Mesenchymal stem cell (in vitro differentiated cells and primary cell): Measurements from ENCODE around the gene NCOA7.
A peak's percentile ranks its signal among the peaks of the same experiment; 100 is the strongest.
"Not testable (repeated sequence)": the region's sequence is repeated elsewhere in the genome, so short reads cannot be mapped to it uniquely, and the experiment has no call there.

Experiments
- DNase-seq: peaks from one replicate; pipeline ENCODE4 v3.0.0-alpha.2; 2013
- H2AFZ ChIP-seq: one replicate; pipeline ENCODE4 v1.6.1; 2013; ENCODE audit warnings: low read depth, mild to moderate bottlenecking, control low read depth, inconsistent platforms, low read length, moderate library complexity
- H2AK5ac ChIP-seq: 2 replicates; pipeline ENCODE4 v1.6.1; 2013; ENCODE audit warnings: low read length, moderate library complexity, mild to moderate bottlenecking, inconsistent platforms; ENCODE audit not compliant: severe bottlenecking
- H2BK120ac ChIP-seq: one replicate; pipeline ENCODE4 v1.6.1; 2013; ENCODE audit warnings: low read depth, mild to moderate bottlenecking, inconsistent platforms, low read length, moderate library complexity
- H2BK12ac ChIP-seq, 2 experiments: one replicate each; pipeline ENCODE4 v1.6.1; 2013; ENCODE audit warnings: inconsistent platforms in 2 of 2, low read length in 2 of 2, mild to moderate bottlenecking in 2 of 2, moderate library complexity in 2 of 2, control low read depth in 1 of 2
- H2BK15ac ChIP-seq: one replicate; pipeline ENCODE4 v1.6.1; 2013; ENCODE audit warnings: mild to moderate bottlenecking, low read depth, inconsistent platforms; ENCODE audit not compliant: poor library complexity, severe bottlenecking
- H2BK5ac ChIP-seq: 2 replicates; pipeline ENCODE4 v1.6.1; 2013; ENCODE audit warnings: low read depth, mild to moderate bottlenecking, low read length, control low read depth, inconsistent platforms; ENCODE audit not compliant: poor library complexity, severe bottlenecking
- H3K14ac ChIP-seq, 2 experiments: one replicate each; pipeline ENCODE4 v1.6.1; 2013; ENCODE audit warnings: inconsistent platforms in 2 of 2, low read length in 2 of 2, control low read depth in 1 of 2, mild to moderate bottlenecking in 1 of 2, moderate library complexity in 1 of 2
- H3K18ac ChIP-seq, 2 experiments: one replicate each; pipeline ENCODE4 v1.6.1; 2013; ENCODE audit warnings: inconsistent platforms in 2 of 2, low read length in 2 of 2, control low read depth in 1 of 2, low read depth in 1 of 2, mild to moderate bottlenecking in 1 of 2
- H3K23ac ChIP-seq, 2 experiments: one replicate each; pipeline ENCODE4 v1.6.1; 2013; ENCODE audit warnings: inconsistent platforms in 2 of 2, low read length in 2 of 2, mild to moderate bottlenecking in 2 of 2, moderate library complexity in 2 of 2, control low read depth in 1 of 2
- H3K27ac ChIP-seq: 2 replicates; pipeline ENCODE4 v1.5.1; 2013; ENCODE audit warnings: mild to moderate bottlenecking, moderate library complexity, low read length, control low read depth, inconsistent platforms; ENCODE audit not compliant: poor library complexity, severe bottlenecking
- H3K27me3 ChIP-seq, 2 experiments: 2 replicates each; pipeline versions ENCODE4 v1.6.1 to v1.7.0; 2013; ENCODE audit warnings: low read length in 2 of 2, mild to moderate bottlenecking in 2 of 2, moderate library complexity in 2 of 2, control low read depth in 1 of 2, inconsistent platforms in 1 of 2; ENCODE audit not compliant: control insufficient read depth in 1 of 2, insufficient read depth in 1 of 2
- H3K36me3 ChIP-seq, 2 experiments: 2 replicates each; pipeline versions ENCODE4 v1.6.1 to v1.7.0; 2013; ENCODE audit warnings: low read length in 2 of 2, control low read depth in 1 of 2, inconsistent platforms in 1 of 2, low read depth in 1 of 2, mild to moderate bottlenecking in 1 of 2; ENCODE audit not compliant: insufficient read depth in 2 of 2, control insufficient read depth in 1 of 2
- H3K4ac ChIP-seq, 2 experiments: one replicate each; pipeline ENCODE4 v1.6.1; 2013; ENCODE audit warnings: inconsistent platforms in 2 of 2, low read length in 2 of 2, mild to moderate bottlenecking in 2 of 2, moderate library complexity in 2 of 2, control low read depth in 1 of 2, low read depth in 1 of 2
- H3K4me1 ChIP-seq: 2 replicates; pipeline ENCODE4 v1.6.1; 2013; ENCODE audit warnings: low read depth, low read length, control low read depth; ENCODE audit not compliant: control insufficient read depth, insufficient read depth
- H3K4me2 ChIP-seq: 2 replicates; pipeline ENCODE4 v1.6.1; 2013; ENCODE audit warnings: low read length, mild to moderate bottlenecking, inconsistent platforms; ENCODE audit not compliant: poor library complexity, severe bottlenecking
- H3K4me3 ChIP-seq, 2 experiments: 2 replicates each; pipeline versions ENCODE4 v1.5.1 to v1.7.0; 2013; ENCODE audit warnings: low read length in 2 of 2, mild to moderate bottlenecking in 2 of 2, control low read depth in 1 of 2, low read depth in 1 of 2; ENCODE audit not compliant: insufficient read depth in 1 of 2
- H3K79me1 ChIP-seq: replicated peaks from 2 replicates; pipeline ENCODE4 v1.6.1; 2013; ENCODE audit warnings: mild to moderate bottlenecking, control low read depth, low read length, inconsistent platforms; ENCODE audit not compliant: poor library complexity, severe bottlenecking
- H3K9ac ChIP-seq: 2 replicates; pipeline ENCODE4 v1.7.0; 2013; ENCODE audit warnings: mild to moderate bottlenecking, low read length, moderate library complexity
- H3K9me3 ChIP-seq: 2 replicates; pipeline ENCODE4 v1.7.0; 2013; ENCODE audit warnings: mild to moderate bottlenecking, low read length; ENCODE audit not compliant: control insufficient read depth
- H4K8ac ChIP-seq: one replicate; pipeline ENCODE4 v1.6.1; 2013; ENCODE audit warnings: inconsistent platforms, mild to moderate bottlenecking, low read length, moderate library complexity
- H4K91ac ChIP-seq: one replicate; pipeline ENCODE4 v1.6.1; 2013; ENCODE audit warnings: mild to moderate bottlenecking, low read length, inconsistent platforms
- WGBS: methylation state at CpG from one replicate; pipeline ENCODE4 v1.1.7; 2013; ENCODE audit warnings: mixed read lengths; 5-methylcytosine and 5-hydroxymethylcytosine counted together

NCOA7 gene

DNA sequence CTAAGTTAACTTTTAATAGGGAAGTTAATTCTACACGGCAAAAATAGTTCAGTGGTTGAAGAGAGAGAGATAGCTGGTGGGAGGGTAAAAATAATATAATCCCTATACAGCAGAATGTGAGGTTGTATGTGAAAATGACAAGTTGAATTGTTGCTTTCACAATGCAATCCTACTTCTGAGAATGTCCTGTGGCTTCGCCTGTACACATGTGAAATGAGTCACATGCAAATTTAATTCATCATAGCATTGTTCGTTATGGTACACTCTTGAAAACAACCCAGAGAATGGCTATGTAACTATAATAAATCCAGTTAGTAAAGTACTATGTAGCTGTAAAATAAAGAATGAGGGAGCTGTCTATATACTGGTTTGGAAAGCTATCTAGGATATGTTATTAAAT, 119.8 kb downstream of the NCOA7 start:
- no peak overlapping the region for H4K91ac ChIP-seq
- H3K14ac ChIP-seq, result no peak overlapping the region
- H3K4me2 ChIP-seq, result no peak overlapping the region
- no peak overlapping the region for H2BK120ac ChIP-seq
- H3K18ac ChIP-seq, result no peak overlapping the region
- H2BK12ac ChIP-seq, result no peak overlapping the region
- no peaks in the 10 kb centered on the region for H3K9me3 ChIP-seq
- H2AFZ ChIP-seq, result no peak overlapping the region
- H3K4me1 ChIP-seq, result no peaks in the 10 kb centered on the region
- DNase-seq, result peak; percentile 80
- H3K4ac ChIP-seq, result no peak overlapping the region
- 75% methylated on average over 2 of the region's 3 CpGs for WGBS
- H3K27me3 ChIP-seq, result no peaks in the 10 kb centered on the region
- H2BK5ac ChIP-seq, result no peak overlapping the region
- no peaks in the 10 kb centered on the region for H3K79me1 ChIP-seq
- H3K23ac ChIP-seq, result no peak overlapping the region
- no peak overlapping the region for H2AK5ac ChIP-seq
- H4K8ac ChIP-seq, result no peak overlapping the region
- no peak overlapping the region for H3K27ac ChIP-seq
- no peak overlapping the region for H3K9ac ChIP-seq
- no peak overlapping the region for H3K4me3 ChIP-seq
- H2BK15ac ChIP-seq, result no peak overlapping the region
- peaks cover 0 to 40% of the 10 kb centered on the region in 2 experiments for H3K36me3 ChIP-seq

DNA sequence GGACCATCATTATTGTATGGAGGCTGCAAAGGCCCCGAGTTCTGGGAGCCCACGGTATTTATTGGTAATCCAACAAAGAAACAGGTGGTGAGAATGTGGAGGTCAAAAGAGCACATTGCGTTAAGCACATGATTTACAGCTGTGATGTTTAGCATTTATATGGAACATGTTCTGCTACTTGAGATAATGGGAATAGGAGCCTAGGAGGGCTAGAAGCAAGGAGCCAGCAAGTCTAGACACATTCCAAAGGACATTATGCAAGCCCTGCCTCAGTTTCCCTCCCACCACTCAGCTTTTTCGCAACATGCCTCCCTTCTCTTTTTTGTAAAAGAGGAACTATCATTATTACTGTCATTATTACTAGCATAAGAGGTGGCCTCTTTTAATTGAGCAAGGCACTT, 120.3 kb downstream of the NCOA7 start:
- not testable (repeated sequence) for H2AK5ac ChIP-seq, H3K4me2 ChIP-seq, H3K4ac ChIP-seq, H3K14ac ChIP-seq, H2BK12ac ChIP-seq, H2BK5ac ChIP-seq, H2BK15ac ChIP-seq, H2BK120ac ChIP-seq, H3K79me1 ChIP-seq, H4K91ac ChIP-seq, H3K9ac ChIP-seq, DNase-seq, H4K8ac ChIP-seq, H3K4me1 ChIP-seq, H3K27me3 ChIP-seq, H3K27ac ChIP-seq, H3K9me3 ChIP-seq, H3K23ac ChIP-seq, H3K18ac ChIP-seq, H2AFZ ChIP-seq, H3K4me3 ChIP-seq
- 40% methylated on average over 3 of the region's 4 CpGs for WGBS
- H3K36me3 ChIP-seq, result peaks cover 0 to 42% of the 10 kb centered on the region in 2 experiments

DNA sequence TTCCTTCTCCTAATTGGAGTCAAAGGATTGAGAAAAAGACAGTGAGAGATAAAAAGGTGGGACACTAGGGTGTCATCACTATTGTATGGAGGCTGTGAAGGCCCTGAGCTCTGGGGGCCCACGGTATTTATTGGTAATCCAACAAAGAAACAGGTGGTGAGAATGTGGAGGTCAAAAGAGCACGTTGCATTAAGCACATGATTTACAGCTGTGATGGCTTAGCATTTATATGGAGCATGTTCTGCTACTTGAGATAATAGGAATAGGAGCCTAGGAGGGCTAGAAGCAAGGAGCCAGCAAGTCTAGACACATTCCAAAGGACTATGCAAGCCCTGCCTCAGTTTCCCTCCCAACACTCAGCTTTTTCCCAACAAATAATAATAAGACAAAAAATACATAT, 121.7 kb downstream of the NCOA7 start:
- not testable (repeated sequence) for H2BK12ac ChIP-seq, H3K79me1 ChIP-seq, H3K9me3 ChIP-seq, H2BK120ac ChIP-seq, H2BK15ac ChIP-seq, H3K27me3 ChIP-seq, H2AFZ ChIP-seq, H3K23ac ChIP-seq, H4K91ac ChIP-seq, H4K8ac ChIP-seq, H3K14ac ChIP-seq, H3K4me2 ChIP-seq, DNase-seq, H3K18ac ChIP-seq, H3K4me3 ChIP-seq, H3K4me1 ChIP-seq, H2AK5ac ChIP-seq, H2BK5ac ChIP-seq, H3K4ac ChIP-seq, H3K9ac ChIP-seq, H3K27ac ChIP-seq
- 69% methylated on average over 2 of the region's 2 CpGs for WGBS
- H3K36me3 ChIP-seq, result peaks cover 3 to 48% of the 10 kb centered on the region in 2 experiments

DNA sequence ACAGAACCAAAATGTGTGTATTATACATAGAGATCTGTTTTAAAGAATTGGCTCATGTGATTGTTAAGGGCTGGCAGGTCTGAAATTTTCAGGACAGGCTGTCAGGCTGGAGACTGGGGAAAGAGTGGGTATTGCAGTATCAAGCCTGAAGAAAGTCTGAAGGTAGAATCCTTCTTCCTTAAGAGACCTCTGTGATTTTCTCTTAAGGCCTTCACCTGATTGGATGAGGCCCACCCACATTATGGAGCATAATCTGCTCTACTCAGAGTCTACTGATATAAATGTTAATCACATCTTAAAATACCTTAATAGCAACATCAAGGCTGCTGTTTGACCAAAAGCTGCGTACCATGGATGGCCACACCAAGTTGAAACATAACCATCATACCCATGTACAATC, 122.4 kb downstream of the NCOA7 start:
- Histone ChIP-seq H3K4me3 (no peak overlapping the region), H2AFZ (no peak overlapping the region), H3K18ac (no peak overlapping the region), H3K27me3 (no peaks in the 10 kb centered on the region), H3K9ac (peak overlapping the region; percentile 74), H2BK15ac (no peak overlapping the region), H3K9me3 (no peaks in the 10 kb centered on the region), H4K91ac (no peak overlapping the region), H3K4me2 (no peak overlapping the region), H3K4ac (no peak overlapping the region), H3K14ac (no peak overlapping the region), H3K36me3 (peaks cover 3 to 42% of the 10 kb centered on the region in 2 experiments), H3K23ac (no peak overlapping the region), H3K27ac (no peak overlapping the region), H2AK5ac (no peak overlapping the region), H3K79me1 (no peaks in the 10 kb centered on the region), H4K8ac (no peak overlapping the region), H3K4me1 (no peaks in the 10 kb centered on the region), H2BK5ac (no peak overlapping the region), H2BK12ac (no peak overlapping the region), H2BK120ac (no peak overlapping the region)
- no peak for DNase-seq
- no CpG with 5 or more reads among the region's 1 CpG for WGBS
